ENCODE measurements around the gene TAF1D.

GRCh38 chr11:93773045-93773477, 31.8 kb upstream of the TAF1D start:
- peak; percentile 67 to 89 for TF ChIP-seq REST (IDR thresholded peaks at IDR 0.05; ENCODE audit: insufficient read depth in 1 of 2, low read depth in 2 of 2, low read length in 2 of 2)
- TF ChIP-seq POLR2AphosphoS5 (IDR thresholded peaks at IDR 0.05; ENCODE audit: low read depth, low read length), result no peak
- no peak for TF ChIP-seq TAF1 (IDR thresholded peaks at IDR 0.05; ENCODE audit: borderline replicate concordance, insufficient read depth, low read length)
- no peak for TF ChIP-seq SIN3A (IDR thresholded peaks at IDR 0.05; ENCODE audit: borderline replicate concordance, insufficient read depth, low read length)
- TF ChIP-seq FOXP2 (optimal IDR thresholded peaks at IDR 0.05; ENCODE audit: borderline replicate concordance, extremely low read depth, extremely low read length, insufficient read depth), result no peak
